ENCODE data around the gene MED25.
A peak's percentile ranks its signal among the peaks of the same experiment; 100 is the strongest.

MED25 gene

GRCh38 chr19:49845414-49845813, 27.3 kb downstream of the MED25 start:
- no peak for DNase-seq

DNA sequence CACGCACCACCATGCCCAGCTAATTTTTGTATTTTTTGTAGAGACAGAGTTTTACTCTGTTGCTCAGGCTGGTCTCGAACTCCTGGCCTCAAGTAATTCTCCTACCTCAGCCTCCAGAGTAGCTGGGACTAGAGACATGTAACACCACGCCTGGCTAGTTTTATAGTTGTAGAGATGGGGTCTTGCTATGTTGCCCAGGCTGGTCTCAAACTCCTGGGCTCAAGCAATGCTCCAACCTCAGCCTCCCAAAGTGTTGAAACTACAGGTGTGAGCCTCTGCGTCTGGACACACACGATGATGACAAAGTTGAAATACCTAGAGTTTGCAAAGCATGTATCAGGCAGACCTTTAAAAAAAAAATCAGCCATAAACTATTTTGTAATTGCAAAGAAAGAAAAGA, 28.3 kb downstream of the MED25 start:
- no peak for DNase-seq

DNA sequence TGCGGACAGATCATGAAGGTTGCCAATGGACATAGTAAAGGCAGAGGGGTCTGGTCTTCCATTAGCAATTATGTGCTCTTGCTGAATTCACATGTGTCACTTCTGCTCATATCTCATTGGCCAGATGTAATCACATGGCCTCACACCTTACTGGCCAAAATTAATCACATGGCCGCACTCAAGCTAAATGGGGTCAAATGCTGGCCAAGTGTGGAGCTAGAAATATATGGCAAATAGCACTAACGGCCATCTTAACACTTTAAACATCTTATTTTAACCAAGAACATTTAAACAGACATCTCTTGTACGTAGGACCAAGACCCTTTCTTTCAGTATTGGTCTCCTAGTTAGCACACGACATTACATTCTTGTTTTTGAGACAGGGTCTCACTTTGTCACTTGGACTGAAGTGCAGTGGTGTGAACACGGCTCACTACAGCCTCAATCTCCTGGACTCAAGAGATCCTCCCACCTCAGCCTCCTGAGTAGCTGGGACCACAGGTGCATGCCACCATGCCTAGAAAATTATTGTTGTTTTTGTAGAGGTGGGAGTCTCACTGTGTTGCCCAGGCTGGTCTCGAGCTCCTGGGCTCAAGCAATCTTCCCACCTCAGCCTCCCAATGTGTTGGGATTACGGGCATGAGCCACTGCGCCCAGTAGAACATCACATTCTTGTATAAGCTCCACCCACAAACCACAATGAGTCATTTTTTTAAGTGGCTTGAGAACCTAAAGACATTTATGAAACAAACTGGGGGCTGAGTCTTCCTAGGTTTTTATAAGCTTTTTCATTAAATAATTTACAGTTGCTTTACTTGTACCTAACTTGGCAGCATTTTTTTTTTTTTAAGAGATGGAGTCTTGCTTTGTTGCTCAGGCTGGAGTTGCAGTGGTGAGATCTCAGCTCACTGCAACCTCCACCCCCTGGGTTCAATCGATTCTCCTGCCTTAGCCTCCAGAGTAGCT, 29.9 kb downstream of the MED25 start:
- no peak for DNase-seq

DNA sequence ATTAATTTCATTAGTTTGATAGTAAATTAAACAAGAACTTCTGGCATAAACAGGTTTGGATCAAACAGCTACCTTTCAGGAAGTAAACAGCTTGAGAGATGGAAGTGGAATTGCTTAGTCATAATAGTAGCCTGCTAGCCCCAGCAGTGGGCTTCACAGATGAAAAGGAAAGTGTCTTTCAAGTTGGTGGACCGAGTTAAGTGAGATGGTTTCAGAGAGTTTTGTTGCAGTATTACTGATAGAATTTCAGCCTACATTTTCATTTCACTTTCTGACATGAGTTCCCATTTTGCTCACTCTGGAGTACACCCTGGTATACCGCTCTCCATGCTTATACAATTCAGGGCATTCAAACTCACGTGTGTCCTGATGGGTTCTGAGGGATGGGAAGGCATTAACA, 30.8 kb downstream of the MED25 start:
- no peak for DNase-seq

- no peak for DNase-seq
These were observed 31.5 kb downstream of the MED25 start for GRCh38 chr19:49849433-49850220.

GRCh38 chr19:49850221-49850486, 32.1 kb downstream of the MED25 start:
- DNase-seq: no peak

- peak in 13 of 14 donors; percentile 72 to 95 (median 90) for DNase-seq
These were observed 32.6 kb downstream of the MED25 start, which contains the start of gene PTOV1 for GRCh38 chr19:49850487-49851342. Gene PTOV1 (plus strand): TSS chr19:49851159.

DNA sequence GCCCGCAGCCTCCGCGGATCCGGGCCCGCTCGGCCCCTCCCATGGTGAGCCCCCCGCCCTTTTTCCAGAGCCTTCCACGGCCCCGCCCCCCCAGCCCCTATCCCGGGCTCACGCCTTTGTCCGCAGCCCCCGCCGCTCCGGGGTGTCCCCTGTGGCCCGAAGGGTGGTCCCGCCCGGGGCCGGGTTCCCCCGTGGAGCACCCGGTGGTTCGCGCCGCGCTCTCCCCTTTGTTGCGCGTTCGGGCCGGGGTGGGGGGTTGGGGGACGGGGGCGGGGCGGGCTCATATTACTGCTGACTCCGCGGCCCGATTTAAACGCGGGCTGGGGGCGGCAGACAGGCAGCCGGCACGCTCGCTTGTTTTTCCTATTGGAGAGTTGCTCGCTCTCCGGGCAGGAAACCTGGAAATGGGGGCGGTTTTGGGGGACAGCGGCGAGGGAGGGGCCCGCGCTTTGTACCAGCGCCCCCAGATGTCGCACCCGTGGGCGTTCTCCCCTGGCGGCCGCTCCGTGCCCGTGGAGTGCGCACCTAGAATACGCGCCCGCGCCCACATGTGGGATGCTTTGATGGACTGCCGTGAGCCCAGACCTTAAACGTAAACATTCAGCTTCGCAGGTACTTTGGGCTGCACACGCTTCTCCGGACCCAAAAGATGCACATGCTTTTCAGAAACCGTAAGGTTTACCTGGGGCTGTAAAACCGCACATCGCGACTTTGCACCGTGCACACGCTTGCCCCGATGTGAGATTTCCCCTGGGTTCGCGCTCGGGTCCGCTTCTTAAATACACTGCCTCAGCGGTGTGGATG, 33.6 kb downstream of the MED25 start:
- peak in 4 of 14 donors; percentile 27 to 47 (median 41) for DNase-seq

DNA sequence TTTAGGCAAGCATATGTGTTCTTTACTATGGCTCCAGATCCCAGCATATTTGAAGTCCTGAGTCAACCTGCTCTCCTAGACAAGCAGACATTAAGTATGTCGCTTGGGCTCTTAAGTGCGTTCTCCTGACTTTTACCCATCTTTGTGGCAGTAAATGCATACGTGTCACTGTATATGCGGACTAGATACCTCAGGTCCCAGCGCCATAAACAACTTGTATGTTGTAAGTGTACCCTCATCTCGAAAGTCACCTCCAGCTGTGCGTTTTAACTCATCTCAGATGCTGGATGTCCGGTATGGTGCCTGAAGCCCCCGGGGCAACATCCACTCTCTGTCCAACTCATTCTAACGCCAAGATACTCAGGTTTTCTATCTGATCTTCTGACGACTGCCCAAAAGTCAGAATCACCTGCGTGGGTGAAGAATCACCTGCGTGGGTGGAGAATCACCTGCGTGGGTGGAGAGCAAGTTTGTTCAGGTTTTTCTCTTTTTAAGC, 34.6 kb downstream of the MED25 start:
- no peak for DNase-seq

GRCh38 chr19:49853852-49854377, 35.8 kb downstream of the MED25 start:
- DNase-seq: no peak

- no peak for DNase-seq
These were observed 36.5 kb downstream of the MED25 start for GRCh38 chr19:49854378-49855263.

- DNase-seq: no peak
These were observed 37.2 kb downstream of the MED25 start for GRCh38 chr19:49855277-49855675.

- no peak for DNase-seq
These were observed 37.8 kb downstream of the MED25 start for GRCh38 chr19:49855676-49856573.

- no peak for DNase-seq
These were observed 38.5 kb downstream of the MED25 start for GRCh38 chr19:49856574-49857021.

GRCh38 chr19:49857061-49857837, 39.2 kb downstream of the MED25 start:
- no peak for DNase-seq

DNA sequence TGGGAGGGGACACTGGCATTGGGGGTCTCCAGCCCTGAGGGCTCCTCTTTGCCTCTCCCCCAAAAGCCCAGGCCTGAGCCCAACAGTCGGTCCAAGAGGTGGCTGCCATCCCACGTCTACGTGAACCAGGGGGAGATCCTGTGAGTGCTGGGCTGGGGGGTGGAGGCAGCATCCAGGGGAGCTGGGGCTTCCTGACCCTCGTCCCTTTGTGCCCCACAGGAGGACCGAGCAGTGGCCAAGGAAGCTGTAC, 39.7 kb downstream of the MED25 start:
- DNase-seq: no peak

DNA sequence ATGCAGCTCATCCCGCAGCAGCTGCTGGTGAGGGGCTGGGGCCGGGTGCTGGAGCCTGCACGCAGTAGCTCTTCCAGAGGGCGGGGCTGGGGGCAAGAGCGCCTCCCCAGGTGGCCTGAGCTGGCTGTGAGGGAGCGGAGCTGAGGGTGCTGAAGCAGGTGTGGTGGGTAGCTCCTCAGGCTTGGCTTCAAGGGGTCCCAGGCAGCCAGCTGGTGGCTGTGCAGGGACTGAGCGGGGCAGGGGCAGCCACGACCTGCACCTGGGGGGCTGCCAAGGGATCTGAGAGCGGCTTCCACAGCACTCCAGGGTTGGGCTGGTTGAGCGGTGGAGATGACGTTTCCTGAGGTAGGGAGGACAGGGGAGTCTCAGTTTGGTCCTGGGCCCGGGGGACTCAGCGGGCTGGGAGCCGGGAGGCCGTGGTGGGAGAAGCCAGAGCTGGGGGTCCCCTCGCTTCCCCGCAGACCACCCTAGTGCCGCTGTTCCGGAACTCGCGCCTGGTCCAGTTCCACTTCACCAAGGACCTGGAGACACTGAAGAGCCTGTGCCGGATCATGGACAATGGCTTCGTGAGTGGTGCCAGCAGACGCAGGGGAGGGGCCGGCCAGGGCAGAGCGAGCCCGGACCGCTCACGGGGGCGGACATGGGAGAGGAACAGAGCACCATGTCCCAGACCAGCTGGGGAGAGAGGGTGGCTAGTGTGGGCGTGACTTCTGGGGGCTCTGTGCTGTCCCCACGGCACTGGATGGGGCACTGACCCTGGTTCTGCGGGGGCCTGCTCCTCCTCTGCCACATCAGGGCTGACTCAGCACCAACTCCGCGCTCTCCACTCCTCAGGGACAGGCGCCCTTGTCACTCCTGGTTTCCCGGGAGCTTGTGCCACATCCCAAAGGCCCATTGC, 40.2 kb downstream of the MED25 start:
- DNase-seq: peak in 9 of 14 donors; percentile 21 to 79 (median 45)
